C1 segment of cervical spinal cord (tissue), 14 donors: ENCODE data around the gene RAB33B.
"Not testable (repeated sequence)": the region's sequence is repeated elsewhere in the genome, so short reads cannot be mapped to it uniquely, and the experiment has no call there.

Experiments
- DNase-seq, 14 donors: peaks; one replicate each; lab custom pipeline; 2025; lab: John Stamatoyannopoulos, UW

RAB33B gene

GRCh38 chr4:139461022-139461628 lies 7.2 kb downstream of the RAB33B start:
- no peak for DNase-seq

GRCh38 chr4:139464512-139464911 lies 10.6 kb downstream of the RAB33B start:
- not testable (repeated sequence) for DNase-seq

GRCh38 chr4:139465922-139466321 lies 12.0 kb downstream of the RAB33B start:
- no peak for DNase-seq

DNA sequence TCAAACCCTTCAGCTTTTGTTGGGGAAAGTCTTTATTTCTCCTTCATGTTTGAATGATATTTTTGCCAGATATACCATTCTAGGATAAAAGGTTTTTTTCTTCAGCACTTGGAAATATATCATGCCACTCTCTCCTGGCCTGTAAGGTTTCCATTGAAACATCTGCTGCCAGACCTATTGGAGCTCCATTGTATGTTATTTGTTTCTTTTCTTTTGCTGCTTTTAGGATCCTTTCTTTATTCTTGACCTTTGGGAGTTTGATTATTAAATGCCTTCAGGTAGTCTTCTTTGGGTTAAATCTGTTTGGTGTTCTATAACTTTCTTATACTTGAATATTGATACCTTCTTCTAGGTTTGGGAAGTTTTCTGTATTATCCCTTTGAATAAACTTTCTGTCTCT lies 14.8 kb downstream of the RAB33B start:
- DNase-seq = not testable (repeated sequence)

GRCh38 chr4:139469216-139469615 lies 15.3 kb downstream of the RAB33B start:
- DNase-seq = no peak

GRCh38 chr4:139469869-139470268 lies 15.9 kb downstream of the RAB33B start:
- DNase-seq = no peak

GRCh38 chr4:139470295-139470694 lies 16.4 kb downstream of the RAB33B start:
- DNase-seq = no peak

DNA sequence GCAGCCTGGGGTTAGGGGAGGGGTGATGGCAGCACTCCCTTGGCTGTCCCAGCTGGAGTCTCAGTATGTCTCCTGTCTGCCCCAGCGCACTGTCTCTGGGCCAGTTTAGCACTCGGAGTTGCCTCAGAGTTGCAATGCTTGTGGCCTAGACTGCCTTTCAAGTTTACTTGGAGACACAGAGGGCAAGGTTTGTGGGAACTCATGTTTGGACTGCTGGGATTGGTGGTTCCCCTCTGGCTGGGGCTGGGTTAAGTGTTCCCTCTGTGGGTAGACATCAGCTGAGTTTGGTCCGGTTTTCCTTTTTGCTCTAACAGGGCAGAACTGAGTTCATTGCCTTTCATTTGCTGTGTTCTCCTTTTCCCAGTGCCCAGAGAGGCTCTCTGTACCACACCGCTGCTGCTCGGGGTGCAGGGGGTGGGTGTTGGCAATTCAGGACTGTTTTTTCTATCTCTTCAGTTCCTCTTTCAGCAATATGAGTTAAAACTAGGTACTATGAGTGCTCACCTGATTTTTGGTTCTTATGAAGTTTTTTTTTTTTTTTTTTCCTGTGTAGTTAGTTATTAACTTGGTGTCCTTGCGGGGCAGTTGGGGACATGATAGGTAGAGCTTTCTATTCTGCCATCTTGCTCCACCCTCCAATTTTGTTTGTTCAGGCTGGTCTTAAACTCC lies 17.2 kb downstream of the RAB33B start:
- DNase-seq = no peak

GRCh38 chr4:139472852-139473251 lies 18.9 kb downstream of the RAB33B start:
- DNase-seq = no peak

DNA sequence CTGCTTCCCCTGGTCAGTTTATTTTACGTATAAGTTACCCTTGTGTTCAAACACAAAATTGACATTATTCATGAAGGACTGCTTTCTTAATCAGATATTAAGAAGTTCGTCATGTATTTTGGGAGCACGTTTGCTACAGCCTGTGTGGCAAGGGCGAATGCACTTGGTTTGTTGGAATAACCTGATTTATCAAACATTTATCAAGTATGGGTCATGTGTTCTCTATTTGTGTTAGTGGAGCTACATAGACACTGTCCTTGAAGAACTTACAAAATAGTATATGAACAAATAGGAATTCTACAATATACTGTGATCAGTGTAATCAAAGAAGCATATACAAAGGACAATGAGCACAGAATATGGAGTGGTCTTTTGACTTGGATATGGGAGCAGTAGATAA lies 22.4 kb downstream of the RAB33B start:
- DNase-seq = no peak

- no peak for DNase-seq
Observed at GRCh38 chr4:139481465-139481864, 27.5 kb downstream of the RAB33B start.

- DNase-seq = no peak
Observed at GRCh38 chr4:139483000-139483399, 29.1 kb downstream of the RAB33B start.

DNA sequence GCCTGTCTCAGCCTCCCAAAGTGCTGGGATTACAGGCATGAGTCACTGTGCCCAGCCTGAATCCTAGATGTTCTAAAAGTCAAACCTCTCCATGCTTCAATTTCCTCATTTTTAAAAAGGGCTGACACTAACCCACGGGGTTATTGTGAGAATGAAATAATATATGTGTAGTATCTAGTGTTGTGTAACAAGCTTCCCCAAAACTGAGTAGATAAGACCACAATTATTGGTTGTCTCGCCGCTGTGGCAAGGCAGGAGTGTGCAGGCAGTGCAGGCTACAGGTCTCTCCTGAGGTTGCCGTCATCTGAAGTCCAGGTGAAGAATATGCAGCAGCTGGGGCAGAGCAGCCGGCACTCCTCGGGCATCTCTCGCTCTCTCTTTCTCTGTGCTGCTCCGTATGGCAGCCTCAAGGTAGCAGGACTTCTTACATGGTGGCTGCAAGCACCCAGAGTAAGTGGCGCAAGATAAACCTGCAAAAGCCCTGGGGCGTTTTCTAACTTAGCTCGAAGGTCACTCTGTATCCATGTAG lies 30.9 kb downstream of the RAB33B start:
- no peak for DNase-seq

DNA sequence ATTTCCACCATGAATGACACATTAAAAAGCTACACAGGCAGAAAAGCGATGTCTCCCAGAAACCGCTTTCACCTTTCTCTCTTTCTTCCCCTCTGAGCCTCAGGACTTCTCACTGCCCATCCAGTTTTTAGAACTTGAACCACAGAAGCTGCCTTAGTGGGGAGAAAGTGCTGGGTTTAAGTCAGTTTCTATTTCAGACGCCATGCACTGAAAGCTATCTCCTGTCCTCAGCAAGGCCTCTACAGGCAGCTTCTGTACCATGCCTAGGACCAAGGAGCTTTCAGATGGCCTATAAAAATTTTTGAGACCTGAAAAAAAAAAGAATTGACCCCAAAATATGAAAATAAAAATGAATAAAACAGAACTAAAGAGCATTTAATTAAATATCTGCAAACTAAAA lies 34.5 kb downstream of the RAB33B start:
- DNase-seq = no peak

DNA sequence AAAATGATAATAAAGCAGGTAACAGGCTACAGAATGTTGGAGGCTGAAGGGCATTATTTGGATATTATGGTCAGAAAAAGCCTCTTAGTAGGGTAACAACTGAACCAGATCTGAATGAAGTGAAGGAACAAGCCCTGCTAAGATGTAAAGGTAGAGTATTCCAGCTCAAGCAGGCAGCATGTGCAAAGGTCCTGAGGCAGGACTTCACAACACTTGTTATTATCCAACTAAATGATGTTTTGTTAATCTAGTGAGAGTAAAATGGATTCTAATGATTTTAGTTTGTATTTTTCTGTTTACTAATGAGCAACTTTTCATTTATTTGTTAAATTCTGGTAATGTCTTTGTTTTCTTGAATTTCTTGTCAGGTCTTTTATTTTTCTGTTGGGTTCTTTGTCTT lies 35.7 kb downstream of the RAB33B start:
- no peak for DNase-seq

DNA sequence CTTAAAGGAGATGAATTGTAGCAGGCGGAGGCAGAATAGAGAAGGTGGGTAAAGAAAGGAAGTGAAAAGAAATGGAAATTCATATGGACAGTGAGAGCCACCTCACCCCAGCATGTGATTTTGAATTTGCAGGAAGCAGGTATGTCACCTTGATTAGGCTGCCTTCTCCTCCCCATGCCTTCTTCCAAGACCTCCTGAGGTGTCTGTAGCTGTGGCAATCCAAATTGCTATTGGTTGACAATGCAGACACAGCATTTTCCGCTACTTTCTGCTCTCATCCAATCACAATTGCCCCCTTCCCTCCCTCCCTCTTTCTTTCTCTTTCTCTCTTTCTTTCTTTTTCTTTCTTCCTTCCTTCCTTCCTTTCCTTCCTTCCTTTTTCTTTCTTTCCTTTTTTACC lies 38.5 kb downstream of the RAB33B start:
- DNase-seq = peak in 1 of 14 donors; percentile 77

- peak in 3 of 14 donors; percentile 23 to 96 (median 26) for DNase-seq
Observed at GRCh38 chr4:139493176-139493575, 39.3 kb downstream of the RAB33B start.

- no peak for DNase-seq
Observed at GRCh38 chr4:139499186-139499585, 45.3 kb downstream of the RAB33B start.

DNA sequence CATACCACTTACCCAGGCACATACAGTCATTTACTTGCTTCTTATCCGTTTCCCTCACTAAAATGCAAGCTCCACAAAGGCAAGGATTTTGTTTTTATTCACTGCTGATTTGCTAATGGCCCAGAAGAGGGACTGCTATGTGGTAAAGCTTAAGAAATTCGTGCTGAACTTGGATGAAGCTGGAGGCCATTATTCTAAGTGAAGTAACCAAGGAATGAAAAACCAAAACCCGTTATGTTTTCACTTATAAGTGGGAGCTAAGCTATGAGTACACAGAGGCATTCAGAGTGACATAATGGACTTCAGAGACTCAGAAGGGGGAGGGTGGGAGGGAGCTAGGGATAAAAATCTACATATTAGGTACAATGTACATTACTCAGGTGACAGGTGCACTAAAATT lies 47.2 kb downstream of the RAB33B start:
- DNase-seq = no peak

DNA sequence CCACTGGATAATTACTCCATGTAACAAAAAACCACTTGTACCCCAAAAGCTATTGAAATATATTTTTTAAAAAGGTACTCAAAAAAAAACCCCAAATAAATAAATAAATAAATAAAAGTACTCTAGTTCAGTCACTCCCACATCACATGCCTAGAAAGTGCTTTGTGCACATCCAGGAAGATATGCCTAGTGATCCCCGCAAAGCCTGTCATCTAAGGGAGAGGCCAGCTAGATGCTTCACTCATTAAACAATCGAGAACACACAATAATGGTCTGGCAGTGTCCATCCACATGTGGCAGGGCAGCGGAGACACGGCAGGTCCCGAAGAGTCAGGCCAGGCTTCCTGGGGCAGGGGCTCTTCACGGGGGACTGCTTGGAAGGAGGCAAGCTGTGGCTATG lies 47.6 kb downstream of the RAB33B start:
- DNase-seq = no peak

GRCh38 chr4:139501927-139502899 lies 48.3 kb downstream of the RAB33B start:
- DNase-seq = no peak

GRCh38 chr4:139503622-139504166 lies 49.8 kb downstream of the RAB33B start:
- DNase-seq = no peak
